HL-60 (cell line): Measurements from ENCODE around the gene HSPB3.

Source experiments
- DNase-seq, 2 experiments: peaks; one replicate each; pipeline ENCODE4 v3.0.0-alpha.2; 2010 to 2020; ENCODE audit warnings: low read depth in 1 of 2, low spot score in 1 of 2
- H3K27ac ChIP-seq: fragments of 250-450 bp; sonication (Bioruptor Pico); replicated peaks from 2 replicates; pipeline ENCODE4 v1.5.1; 2020; ENCODE audit warnings: mild to moderate bottlenecking, moderate library complexity
- H3K27me3 ChIP-seq: fragments of 250-450 bp; sonication (Bioruptor Pico); 2 replicates; pipeline ENCODE4 v1.5.1; 2021; ENCODE audit warnings: mild to moderate bottlenecking, moderate library complexity; ENCODE audit not compliant: insufficient read depth, poor library complexity, severe bottlenecking
- H3K4me3 ChIP-seq: replicated peaks from 2 replicates; pipeline ENCODE4 v1.5.1; 2011; ENCODE audit warnings: mild to moderate bottlenecking, control low read depth, low read length; ENCODE audit not compliant: insufficient read depth
- CTCF ChIP-seq: IDR thresholded peaks from one replicate; pipeline ENCODE4 v1.5.1; 2011; ENCODE audit warnings: low read length, control low read depth, inconsistent platforms; ENCODE audit not compliant: insufficient read depth
- GABPA ChIP-seq: IDR thresholded peaks from 2 replicates; pipeline ENCODE4 v1.6.1; 2012; ENCODE audit warnings: low read depth
- POLR2AphosphoS5 ChIP-seq: IDR thresholded peaks from 2 replicates; pipeline ENCODE4 v1.6.1; 2012; ENCODE audit warnings: low read depth
- REST ChIP-seq: IDR thresholded peaks from 2 replicates; pipeline ENCODE4 v1.6.1; 2012; ENCODE audit warnings: low read depth; ENCODE audit not compliant: insufficient replicate concordance
- SPI1 ChIP-seq: IDR thresholded peaks from 2 replicates; pipeline ENCODE4 v1.6.1; 2012; ENCODE audit warnings: low read depth, mild to moderate bottlenecking, borderline replicate concordance

Gene HSPB3

GRCh38 chr5:54469622-54470021 lies 14.1 kb downstream of the HSPB3 start:
- TF ChIP-seq REST, result no peak
- no peak for TF ChIP-seq SPI1
- no peak for TF ChIP-seq POLR2AphosphoS5
- no peak for TF ChIP-seq GABPA
- no peak for TF ChIP-seq CTCF
- no peak for DNase-seq
- Histone ChIP-seq H3K27me3 (no peaks in the 10 kb centered on the region), H3K27ac (no peak overlapping the region), H3K4me3 (no peak overlapping the region)

- no peak overlapping the region for H3K27ac ChIP-seq
- H3K4me3 ChIP-seq, result no peak overlapping the region
- H3K27me3 ChIP-seq, result no peaks in the 10 kb centered on the region
- no peak for DNase-seq
- no peak for TF ChIP-seq SPI1
These were observed 14.6 kb downstream of the HSPB3 start for GRCh38 chr5:54470128-54470527.

- DNase-seq, result no peak
- no peak for TF ChIP-seq GABPA
- TF ChIP-seq SPI1, result no peak
- no peak for TF ChIP-seq REST
- TF ChIP-seq POLR2AphosphoS5, result no peak
- H3K27ac ChIP-seq, result no peak overlapping the region
These were observed 15.2 kb downstream of the HSPB3 start for GRCh38 chr5:54470677-54471076.

GRCh38 chr5:54471398-54471797 lies 15.9 kb downstream of the HSPB3 start:
- Histone ChIP-seq H3K27ac (no peak overlapping the region), H3K27me3 (no peaks in the 10 kb centered on the region), H3K4me3 (no peak overlapping the region)
- DNase-seq, result no peak
- TF ChIP-seq GABPA (no peak), SPI1 (no peak), POLR2AphosphoS5 (no peak), REST (no peak), CTCF (no peak)

More at GRCh38 chr5:54470677-54471076, 15.2 kb downstream of the HSPB3 start:
- Histone ChIP-seq H3K27me3 (no peaks in the 10 kb centered on the region), H3K4me3 (no peak overlapping the region)
